ENCODE results near the gene SCAMP4. TPM values are rescaled to one million over a fixed set of nuclear protein-coding genes. Genes with fewer than 3 reads are reported as not detected.

The SCAMP4 gene
- polyA plus RNA-seq, 1 of the 3 experiments (the other 2 are of a cell fraction), result 30.0 TPM

GRCh38 chr19:1910177-1910576 lies 5.0 kb downstream of the SCAMP4 start:
- Histone ChIP-seq H3K79me2 (ENCODE audit: insufficient read depth) (peaks cover 92% of the 10 kb centered on the region), H3K27ac (ENCODE audit: low read depth in 2 of 2, low read length in 1 of 2) (peak overlapping the region in 1 of 2 experiments; percentile 86; a peak in 2 of 4 replicates), H4K20me1 (ENCODE audit: insufficient read depth) (peaks cover 51% of the 10 kb centered on the region), H3K9ac (no peak overlapping the region), H3K4me2 (no peak overlapping the region), H3K4me1 (ENCODE audit: control insufficient read depth in 1 of 2, insufficient read depth in 2 of 2, low read depth in 1 of 2, low read length in 1 of 2) (peaks cover 0 to 16% of the 10 kb centered on the region in 2 experiments; a peak in 1 of 4 replicates), H3K9me3 (no peaks in the 10 kb centered on the region), H3K9me2 (no peaks in the 10 kb centered on the region), H3K36me3 (replicated peaks in 1 of 2; ENCODE audit: control insufficient read depth in 1 of 2, insufficient read depth in 2 of 2, low read length in 1 of 2) (peaks cover 0 to 22% of the 10 kb centered on the region in 2 experiments), H3K4me3 (ENCODE audit: low read depth in 2 of 2, low read length in 1 of 2) (no peak overlapping the region), H3K27me3 (ENCODE audit: insufficient read depth) (no peaks in the 10 kb centered on the region), H3F3A (replicated peaks; ENCODE audit: insufficient read depth) (peaks cover 5% of the 10 kb centered on the region), H2AFZ (ENCODE audit: low read depth) (no peak overlapping the region)
- DNase-seq, result peak; percentile 90
- CTCF ChIA-PET, result interaction anchor here (0.8 to 4.2 kb wide), 4 partner anchors 13 to 32 kb away, joined by 3 to 30 read pairs (median 4); partner anchors contain the start of gene ABHD17A
- POLR2A ChIA-PET, result interaction anchor here (1.0 kb wide), 1 partner anchor 18 kb away, joined by 3 read pairs; no protein-coding TSS in a partner anchor
- TF ChIP-seq POLR2AphosphoS5 (IDR thresholded peaks at IDR 0.05; ENCODE audit: low read depth, low read length) (peak; percentile 24; the same call in 1 of the 2 replicates), MXI1 (IDR thresholded peaks at IDR 0.05; ENCODE audit: low read depth, low read length) (peak; percentile 77; the same call in 1 of the 2 replicates), JUND (IDR thresholded peaks at IDR 0.05) (no peak), CHD2 (IDR thresholded peaks at IDR 0.05; ENCODE audit: low read length, partially characterized antibody) (peak; percentile 38), TCF12 (IDR thresholded peaks at IDR 0.05) (peak; percentile 32; the same call in 1 of the 2 replicates), GATA2 (CRISPR knock-in tag; IDR thresholded peaks at IDR 0.05) (peak; percentile 80), RCOR1 (IDR thresholded peaks at IDR 0.05; ENCODE audit: low read length) (peak; percentile 80), IRF3 (IDR thresholded peaks at IDR 0.05; ENCODE audit: low read depth, low read length) (no peak), FOXJ3 (CRISPR knock-in tag; IDR thresholded peaks at IDR 0.05) (0 out of 2 replicates have a peak, but pooled peaks have one; percentile 40), EP300 (IDR thresholded peaks at IDR 0.05; ENCODE audit: borderline replicate concordance in 1 of 2, low read depth in 1 of 2, low read length in 1 of 2) (peak in 1 of 2 experiments; percentile 71; a peak in 1 of 4 replicates)
- 100% methylated on average over 3 of the region's 10 CpGs for WGBS (ENCODE audit: low lambda C conversion rate)

- Histone ChIP-seq H3K4me2 (no peak overlapping the region), H3K27me3 (ENCODE audit: insufficient read depth) (no peaks in the 10 kb centered on the region), H3K9me3 (no peaks in the 10 kb centered on the region), H3K36me3 (replicated peaks in 1 of 2; ENCODE audit: control insufficient read depth in 1 of 2, insufficient read depth in 2 of 2, low read length in 1 of 2) (peaks cover 0 to 22% of the 10 kb centered on the region in 2 experiments), H3K4me1 (ENCODE audit: control insufficient read depth in 1 of 2, insufficient read depth in 2 of 2, low read depth in 1 of 2, low read length in 1 of 2) (peaks cover 0 to 11% of the 10 kb centered on the region in 2 experiments; a peak in 1 of 4 replicates), H3K9ac (no peak overlapping the region), H3K79me2 (ENCODE audit: insufficient read depth) (peaks cover 90% of the 10 kb centered on the region), H3K27ac (ENCODE audit: low read depth in 2 of 2, low read length in 1 of 2) (no peak overlapping the region), H3F3A (replicated peaks; ENCODE audit: insufficient read depth) (peaks cover under 1% of the 10 kb centered on the region), H4K20me1 (ENCODE audit: insufficient read depth) (peaks cover 51% of the 10 kb centered on the region), H2AFZ (ENCODE audit: low read depth) (no peak overlapping the region), H3K4me3 (ENCODE audit: low read depth in 2 of 2, low read length in 1 of 2) (no peak overlapping the region), H3K9me2 (no peaks in the 10 kb centered on the region)
- DNase-seq, result no peak
- ChIA-PET POLR2A (no interaction called here), CTCF (interaction anchor here (1.3 to 4.2 kb wide), 2 partner anchors 17 to 46 kb away, joined by 4 to 30 read pairs; no protein-coding TSS in a partner anchor)
- 97% methylated on average over 13 of the region's 13 CpGs for WGBS (ENCODE audit: low lambda C conversion rate)
- TF ChIP-seq GABPA (IDR thresholded peaks at IDR 0.05; ENCODE audit: low read depth) (no peak), RFX5 (IDR thresholded peaks at IDR 0.05; ENCODE audit: low read length) (no peak), POLR2AphosphoS5 (IDR thresholded peaks at IDR 0.05; ENCODE audit: low read depth, low read length) (no peak), EP300 (IDR thresholded peaks at IDR 0.05; ENCODE audit: borderline replicate concordance in 1 of 2, low read depth in 1 of 2, low read length in 1 of 2) (no peak), FOXJ3 (CRISPR knock-in tag; IDR thresholded peaks at IDR 0.05) (no peak), RCOR1 (IDR thresholded peaks at IDR 0.05; ENCODE audit: low read length) (no peak), SMC3 (IDR thresholded peaks at IDR 0.05; ENCODE audit: low read depth, low read length) (no peak), MXI1 (IDR thresholded peaks at IDR 0.05; ENCODE audit: low read depth, low read length) (no peak), RAD21 (IDR thresholded peaks at IDR 0.05; ENCODE audit: low read length) (no peak), USF2 (IDR thresholded peaks at IDR 0.05; ENCODE audit: borderline replicate concordance, low read depth, low read length) (no peak), SIN3A (IDR thresholded peaks at IDR 0.05; ENCODE audit: borderline replicate concordance, low read depth, low read length) (no peak), EZH2phosphoT487 (IDR thresholded peaks at IDR 0.05; ENCODE audit: borderline replicate concordance, low read depth) (no peak), NRF1 (IDR thresholded peaks at IDR 0.05; ENCODE audit: low read depth, low read length) (no peak), GATA2 (CRISPR knock-in tag; IDR thresholded peaks at IDR 0.05) (no peak), ELF1 (IDR thresholded peaks at IDR 0.05) (no peak)
- TF ChIP-seq, protein P1, sequence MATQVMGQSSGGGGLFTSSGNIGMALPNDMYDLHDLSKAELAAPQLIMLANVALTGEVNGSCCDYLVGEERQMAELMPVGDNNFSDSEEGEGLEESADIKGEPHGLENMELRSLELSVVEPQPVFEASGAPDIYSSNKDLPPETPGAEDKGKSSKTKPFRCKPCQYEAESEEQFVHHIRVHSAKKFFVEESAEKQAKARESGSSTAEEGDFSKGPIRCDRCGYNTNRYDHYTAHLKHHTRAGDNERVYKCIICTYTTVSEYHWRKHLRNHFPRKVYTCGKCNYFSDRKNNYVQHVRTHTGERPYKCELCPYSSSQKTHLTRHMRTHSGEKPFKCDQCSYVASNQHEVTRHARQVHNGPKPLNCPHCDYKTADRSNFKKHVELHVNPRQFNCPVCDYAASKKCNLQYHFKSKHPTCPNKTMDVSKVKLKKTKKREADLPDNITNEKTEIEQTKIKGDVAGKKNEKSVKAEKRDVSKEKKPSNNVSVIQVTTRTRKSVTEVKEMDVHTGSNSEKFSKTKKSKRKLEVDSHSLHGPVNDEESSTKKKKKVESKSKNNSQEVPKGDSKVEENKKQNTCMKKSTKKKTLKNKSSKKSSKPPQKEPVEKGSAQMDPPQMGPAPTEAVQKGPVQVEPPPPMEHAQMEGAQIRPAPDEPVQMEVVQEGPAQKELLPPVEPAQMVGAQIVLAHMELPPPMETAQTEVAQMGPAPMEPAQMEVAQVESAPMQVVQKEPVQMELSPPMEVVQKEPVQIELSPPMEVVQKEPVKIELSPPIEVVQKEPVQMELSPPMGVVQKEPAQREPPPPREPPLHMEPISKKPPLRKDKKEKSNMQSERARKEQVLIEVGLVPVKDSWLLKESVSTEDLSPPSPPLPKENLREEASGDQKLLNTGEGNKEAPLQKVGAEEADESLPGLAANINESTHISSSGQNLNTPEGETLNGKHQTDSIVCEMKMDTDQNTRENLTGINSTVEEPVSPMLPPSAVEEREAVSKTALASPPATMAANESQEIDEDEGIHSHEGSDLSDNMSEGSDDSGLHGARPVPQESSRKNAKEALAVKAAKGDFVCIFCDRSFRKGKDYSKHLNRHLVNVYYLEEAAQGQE (IDR thresholded peaks at IDR 0.05; ENCODE audit: low read depth, low read length), result no peak
- TF ChIP-seq, protein P2, sequence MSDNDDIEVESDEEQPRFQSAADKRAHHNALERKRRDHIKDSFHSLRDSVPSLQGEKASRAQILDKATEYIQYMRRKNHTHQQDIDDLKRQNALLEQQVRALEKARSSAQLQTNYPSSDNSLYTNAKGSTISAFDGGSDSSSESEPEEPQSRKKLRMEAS (IDR thresholded peaks at IDR 0.05; ENCODE audit: low read depth), result no peak
These were observed 5.9 kb downstream of the SCAMP4 start for GRCh38 chr19:1911098-1911497.
